SK-N-SH (cell line): Measurements from ENCODE around the gene SLCO2A1.

Experiments used
- CTCF ChIP-seq: fragments of 200-600 bp; sonication (generic); IDR thresholded peaks from 2 replicates; pipeline ENCODE4 v1.6.1; 2017; ENCODE audit warnings: antibody characterized with exemption, mild to moderate bottlenecking, moderate library complexity
- EP300 ChIP-seq, 2 experiments: IDR thresholded peaks; 2 replicates each; pipeline versions ENCODE4 v1.4.0 to v1.6.1; 2012; ENCODE audit warnings: borderline replicate concordance in 1 of 2, low read depth in 1 of 2, low read length in 1 of 2
- EZH2phosphoT487 ChIP-seq: fragments of 200-600 bp; sonication (generic); IDR thresholded peaks from 2 replicates; pipeline ENCODE4 v1.6.1; 2017; ENCODE audit warnings: low read depth, mixed run types, mild to moderate bottlenecking, antibody characterized with exemption, moderate library complexity, borderline replicate concordance
- FOXJ3 ChIP-seq: sonication (generic); formaldehyde crosslinking; IDR thresholded peaks from 2 replicates; pipeline ENCODE4 v1.5.1; 2020; ENCODE audit warnings: mild to moderate bottlenecking, missing genetic modification reagents
- NRF1 ChIP-seq: IDR thresholded peaks from 2 replicates; pipeline ENCODE4 v1.6.1; 2012; ENCODE audit warnings: low read depth, mild to moderate bottlenecking, low read length
- PBX3 ChIP-seq: IDR thresholded peaks from 2 replicates; pipeline ENCODE4; 2012
- POLR2AphosphoS5 ChIP-seq: IDR thresholded peaks from 2 replicates; pipeline ENCODE4 v1.6.1; 2012; ENCODE audit warnings: low read depth, low read length
- REST ChIP-seq: IDR thresholded peaks from 2 replicates; pipeline ENCODE4 v1.6.1; 2012; ENCODE audit warnings: mild to moderate bottlenecking, low read depth, low read length, moderate library complexity
- RXRA ChIP-seq: IDR thresholded peaks from 2 replicates; pipeline ENCODE4 v1.4.0; 2012; ENCODE audit warnings: low read depth, mild to moderate bottlenecking, borderline replicate concordance
- SIN3A ChIP-seq: IDR thresholded peaks from 2 replicates; pipeline ENCODE4 v1.6.1; 2012; ENCODE audit warnings: low read depth, mild to moderate bottlenecking, low read length, moderate library complexity, borderline replicate concordance
- SMC3 ChIP-seq: IDR thresholded peaks from 2 replicates; pipeline ENCODE4 v1.6.1; 2012; ENCODE audit warnings: low read depth, low read length, improper control_type of control experiment
- TAF1 ChIP-seq: IDR thresholded peaks from 2 replicates; pipeline ENCODE4 v1.6.1; 2012; ENCODE audit warnings: low read depth, mild to moderate bottlenecking, low read length, moderate library complexity, borderline replicate concordance

GRCh38 chr3:133905376-133905775 is 124.3 kb downstream of the SLCO2A1 start:
- TF ChIP-seq TAF1: no peak
- no peak for TF ChIP-seq RXRA
- TF ChIP-seq CTCF: no peak
- no peak for TF ChIP-seq POLR2AphosphoS5
- no peak for TF ChIP-seq SMC3
- no peak for TF ChIP-seq EZH2phosphoT487
- no peak for TF ChIP-seq EP300 (IDR thresholded peaks at IDR 0.05; ENCODE audit: borderline replicate concordance in 1 of 2, low read depth in 1 of 2, low read length in 1 of 2)
- no peak for TF ChIP-seq REST
- TF ChIP-seq NRF1: no peak
- TF ChIP-seq PBX3: no peak
- no peak for TF ChIP-seq SIN3A
- no peak for TF ChIP-seq FOXJ3 (CRISPR knock-in tag)
